GM12878 (cell line): ENCODE results near the gene CMC1. TPM values are rescaled to one million over a fixed set of nuclear protein-coding genes. Genes with fewer than 3 reads are reported as not detected.

Source experiments
- ATAC-seq: fragments of 200-7000 bp; cut with Tn5 transposase; 3 replicates; pipeline ENCODE4 v1.9.1; 2020; ENCODE audit warnings: mild to moderate bottlenecking, moderate library complexity
- BruUV-seq: library from RNA; stranded (reverse); fragments of 400-500 nt; replicated peaks from 2 replicates; lab custom pipeline; 2021; lab: Mats Ljungman, UMichigan
- CTCF ChIA-PET: fragments of 300-600 bp; sonication (Branson Sonifier 250); formaldehyde crosslinking; extraction: SDS; loops from one replicate; lab custom pipeline; 2021; ENCODE audit warnings: inconsistent platforms; lab: Yijun Ruan, JAX
- POLR2A ChIA-PET: fragments of 350-600 bp; formaldehyde crosslinking; extraction: SDS; loops from one replicate; lab custom pipeline; 2021; ENCODE audit warnings: inconsistent platforms; lab: Charles Lee
- RAD21 ChIA-PET: fragments of 300-600 bp; sonication (Branson Sonifier 250); formaldehyde crosslinking; loops from one replicate; lab custom pipeline; 2023; ENCODE audit warnings: antibody characterized with exemption; ENCODE audit not compliant: unreplicated experiment; lab: Charles Lee
- SMC1A ChIA-PET: fragments of 300-600 bp; sonication (Branson Sonifier 250); formaldehyde crosslinking; loops from one replicate; lab custom pipeline; 2023; ENCODE audit not compliant: unreplicated experiment, uncharacterized antibody; lab: Charles Lee
- DNase-seq: peaks from one replicate; pipeline ENCODE4 v3.0.0-alpha.2; 2011; ENCODE audit warnings: low read depth, low spot score
- FAIRE-seq: peaks from 3 replicates; lab custom pipeline; 2011; peaks lifted over from hg19 to GRCh38; lab: Jason Lieb, UNC
- H2AFZ ChIP-seq: 2 replicates; pipeline ENCODE4 v1.6.0; 2011; ENCODE audit warnings: low read depth, low read length, control low read depth; ENCODE audit not compliant: control insufficient read depth
- H3K27ac ChIP-seq: 2 replicates; pipeline ENCODE4 v1.5.1; 2011; ENCODE audit warnings: control low read depth; ENCODE audit not compliant: control insufficient read depth, insufficient read depth
- H3K27me3 ChIP-seq, 2 experiments: replicated peaks in 1 of 2; 2 replicates each; pipeline versions ENCODE4 v1.6.0 to v1.6.1; 2011; ENCODE audit warnings: low read length in 1 of 2; ENCODE audit not compliant: control insufficient read depth in 2 of 2, insufficient read depth in 2 of 2
- H3K36me3 ChIP-seq, 2 experiments: 2 replicates each; pipeline ENCODE4 v1.5.1; 2011; ENCODE audit warnings: low read length in 1 of 2; ENCODE audit not compliant: control insufficient read depth in 2 of 2, insufficient read depth in 2 of 2
- H3K4me1 ChIP-seq: 2 replicates; pipeline ENCODE4 v1.6.1; 2011; ENCODE audit warnings: mild to moderate bottlenecking, low read length, moderate library complexity, mixed read lengths; ENCODE audit not compliant: control insufficient read depth, insufficient read depth
- H3K4me2 ChIP-seq: 2 replicates; pipeline ENCODE4 v1.6.0; 2011; ENCODE audit warnings: control low read depth; ENCODE audit not compliant: control insufficient read depth, insufficient read depth
- H3K4me3 ChIP-seq: fragments of 200-600 bp; sonication (generic); 2 replicates; pipeline ENCODE4 v1.5.1; 2016
- H3K79me2 ChIP-seq: 2 replicates; pipeline ENCODE4 v1.6.0; 2011; ENCODE audit warnings: low read length; ENCODE audit not compliant: control insufficient read depth, insufficient read depth
- H3K9ac ChIP-seq: 2 replicates; pipeline ENCODE4 v1.8.0; 2011; ENCODE audit warnings: low read length, control low read depth, mixed read lengths; ENCODE audit not compliant: control insufficient read depth, insufficient read depth
- H3K9me3 ChIP-seq: replicated peaks from 3 replicates; pipeline ENCODE4 v1.5.1; 2011; ENCODE audit warnings: mild to moderate bottlenecking, low read length; ENCODE audit not compliant: control insufficient read depth, insufficient read depth
- H4K20me1 ChIP-seq: 2 replicates; pipeline ENCODE4 v1.6.0; 2011; ENCODE audit not compliant: control insufficient read depth, insufficient read depth
- BCL11A ChIP-seq: IDR thresholded peaks from 2 replicates; pipeline ENCODE4 v1.6.1; 2011; ENCODE audit warnings: low read depth, low read length
- CBX3 ChIP-seq: fragments of 200-600 bp; sonication (generic); IDR thresholded peaks from 2 replicates; pipeline ENCODE4 v1.6.1; 2016; ENCODE audit warnings: low read depth, borderline replicate concordance
- CBX5 ChIP-seq: sonication (generic); IDR thresholded peaks from 2 replicates; pipeline ENCODE4 v1.6.1; 2016; ENCODE audit warnings: low read depth, moderate library complexity, mild to moderate bottlenecking, inconsistent platforms
- CTCF ChIP-seq, 3 experiments: IDR thresholded peaks in 2 of 3; conservative IDR thresholded peaks in 1 of 3; 2 replicates each; pipeline ENCODE4 v1.5.1; 2011; ENCODE audit warnings: low read depth in 3 of 3, low read length in 3 of 3, mild to moderate bottlenecking in 3 of 3, control low read depth in 2 of 3, moderate library complexity in 2 of 3, inconsistent platforms in 1 of 3, mixed read lengths in 1 of 3; ENCODE audit not compliant: control insufficient read depth in 2 of 3, insufficient read depth in 1 of 3; ENCODE audit errors: extremely low read depth in 1 of 3
- EZH2 ChIP-seq: IDR thresholded peaks from 2 replicates; pipeline ENCODE4 v1.6.1; 2012; ENCODE audit warnings: low read depth, mild to moderate bottlenecking, control low read depth, inconsistent platforms, low read length, borderline replicate concordance; ENCODE audit not compliant: control insufficient read depth
- KDM1A ChIP-seq: fragments of 200-600 bp; sonication (generic); IDR thresholded peaks from 2 replicates; pipeline ENCODE4 v1.6.1; 2016; ENCODE audit warnings: borderline replicate concordance
- RAD51 ChIP-seq: fragments of 450-650 bp; IDR thresholded peaks from 2 replicates; pipeline ENCODE4 v1.6.1; 2016; ENCODE audit warnings: moderate library complexity, mild to moderate bottlenecking, inconsistent platforms
- ZNF687 ChIP-seq: fragments of 450-650 bp; IDR thresholded peaks from 2 replicates; pipeline ENCODE4 v1.6.1; 2017; ENCODE audit warnings: mild to moderate bottlenecking, moderate library complexity
- WGBS: methylation state at CpG from one replicate; pipeline ENCODE4 v1.1.6; 2016; ENCODE audit warnings: low lambda C conversion rate; ENCODE audit not compliant: insufficient replicate concordance, insufficient coverage; ENCODE audit errors: missing lambda C conversion rate; 5-methylcytosine and 5-hydroxymethylcytosine counted together
- in situ Hi-C: fragments of 300-500 bp; cut with MboI; formaldehyde crosslinking; loops from 9 replicates; pipeline ENCODE4 v1.14.3; 2018; ENCODE audit warnings: mixed read lengths
- intact Hi-C: fragments of 100-400 bp; cut with micrococcal nuclease; formaldehyde crosslinking; loops from one replicate; pipeline ENCODE4 v1.14.2; 2022; ENCODE audit not compliant: unreplicated experiment
- polyA plus RNA-seq, 11 experiments: library from polyadenylated mRNA; depleted of rRNA in 4 of 11; unstranded in 6 of 11; stranded (reverse) in 5 of 11; fragments of >200 nt; fragmentation: Nextera tagmentation in 4 of 11; fragmentation: Illumina TruSeq in 1 of 11; extraction: Ambion mirVana in 4 of 11; extraction: Trizol in 1 of 11; gene quantifications; 1 replicate in 1 of 11; 2 replicates in 10 of 11; pipeline versions ENCODE4 v1.2.1 to v1.2.3, GENCODE V29; 2011 to 2016; ENCODE audit warnings: inconsistent platforms in 2 of 11, missing spikeins in 2 of 11, low read depth in 1 of 11
- total RNA-seq, 4 experiments: library from RNA; depleted of rRNA in 3 of 4; stranded (reverse); fragments of >200 nt in 3 of 4; fragmentation: Illumina TruSeq in 1 of 4; extraction: Trizol in 1 of 4; gene quantifications; 2 replicates each; pipeline versions ENCODE4 v1.2.1 to v1.2.3, GENCODE V29; 2013 to 2021

Gene CMC1
- total and polyA plus RNA-seq, 10 of the 15 experiments (the other 5 are each of a cell fraction or from before 2014, with no cell fraction given) = 12.3 to 118 (median 29.3) TPM

GRCh38 chr3:28280781-28281180, 39.4 kb downstream of the CMC1 start:
- Histone ChIP-seq H3K4me1 (no peaks in the 10 kb centered on the region), H2AFZ (no peak overlapping the region), H3K4me2 (no peak overlapping the region), H3K27me3 (no peaks in the 10 kb centered on the region), H3K9ac (no peak overlapping the region), H3K79me2 (no peaks in the 10 kb centered on the region), H3K9me3 (no peaks in the 10 kb centered on the region; the same call in 2 of the 3 replicates), H4K20me1 (no peaks in the 10 kb centered on the region), H3K27ac (no peak overlapping the region), H3K4me3 (no peak overlapping the region), H3K36me3 (peaks cover 0 to under 1% of the 10 kb centered on the region in 2 experiments; a peak in 2 of 4 replicates)
- in situ Hi-C loops = no loop called here
- ATAC-seq (no peak), FAIRE-seq (no peak), DNase-seq (no peak)
- 97% methylated on average over 3 of the region's 3 CpGs for WGBS
- BruUV-seq = no TSS peak
- intact Hi-C loops = no loop called here
- CTCF ChIA-PET = interaction anchor here (0.9 kb wide), 1 partner anchor 568 kb away, joined by 4 read pairs; no protein-coding TSS in a partner anchor
- TF ChIP-seq RAD51 (no peak), CTCF (IDR thresholded peaks at IDR 0.05 in 2 of 3, conservative IDR thresholded peaks at IDR 0.05 in 1 of 3; ENCODE audit: control insufficient read depth in 2 of 3, extremely low read depth in 1 of 3, insufficient read depth in 1 of 3, low read depth in 3 of 3, low read length in 3 of 3) (no peak), BCL11A (no peak), CBX5 (no peak), KDM1A (no peak), CBX3 (no peak), ZNF687 (no peak), EZH2 (no peak)
- RAD21 ChIA-PET = no interaction called here
- POLR2A ChIA-PET = no interaction called here
- SMC1A ChIA-PET = no interaction called here
